NCI-H1694 treated with DMSO at 0.1 percent for 48 hours (cell line): ENCODE data around the gene CCR9.
A peak's percentile ranks its signal among the peaks of the same experiment; 100 is the strongest.

Experiments
- DNase-seq: peaks from one replicate; lab custom pipeline; 2025; lab: John Stamatoyannopoulos, UW

Gene CCR9

GRCh38 chr3:45937206-45938042 lies 51.1 kb downstream of the CCR9 start:
- no peak for DNase-seq

DNA sequence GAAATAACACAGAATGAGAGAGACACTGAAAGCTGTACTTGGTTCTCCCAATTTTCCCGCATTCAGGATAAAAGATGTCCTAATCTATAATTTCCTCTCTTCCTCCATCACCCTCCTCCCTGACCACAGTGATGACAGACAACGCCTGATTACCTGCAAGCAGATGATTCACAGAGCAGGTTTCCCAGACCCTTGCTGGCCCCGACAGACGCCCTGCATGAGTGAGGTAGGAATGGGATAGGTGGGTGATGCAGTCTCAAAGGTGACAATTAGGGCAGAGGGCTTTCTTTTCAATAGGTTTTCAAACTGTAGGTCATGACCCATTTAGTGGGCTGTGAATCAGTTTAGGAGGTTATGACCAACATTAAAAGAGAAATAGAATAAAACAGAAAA lies 51.7 kb downstream of the CCR9 start:
- DNase-seq = no peak

DNA sequence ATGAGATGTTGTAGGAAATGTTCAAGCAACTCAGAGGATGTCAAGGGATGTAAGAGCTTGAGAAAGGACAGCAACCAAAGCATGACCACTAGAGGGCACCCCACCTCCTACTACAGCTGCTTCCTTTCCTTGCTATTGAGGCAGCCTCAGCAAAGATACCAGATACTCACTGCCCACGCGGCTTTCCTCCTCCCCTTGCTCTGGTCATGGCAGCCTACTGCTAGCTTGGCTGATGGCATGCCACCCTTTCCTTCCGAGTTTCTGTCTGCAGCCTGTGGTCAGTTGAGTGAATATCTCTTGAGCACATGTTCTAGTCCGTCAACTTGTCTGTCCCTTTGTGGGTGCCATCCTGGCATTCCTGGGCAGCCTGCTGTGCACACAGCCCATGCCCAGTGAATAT lies 52.5 kb downstream of the CCR9 start:
- peak; percentile 17 for DNase-seq

DNA sequence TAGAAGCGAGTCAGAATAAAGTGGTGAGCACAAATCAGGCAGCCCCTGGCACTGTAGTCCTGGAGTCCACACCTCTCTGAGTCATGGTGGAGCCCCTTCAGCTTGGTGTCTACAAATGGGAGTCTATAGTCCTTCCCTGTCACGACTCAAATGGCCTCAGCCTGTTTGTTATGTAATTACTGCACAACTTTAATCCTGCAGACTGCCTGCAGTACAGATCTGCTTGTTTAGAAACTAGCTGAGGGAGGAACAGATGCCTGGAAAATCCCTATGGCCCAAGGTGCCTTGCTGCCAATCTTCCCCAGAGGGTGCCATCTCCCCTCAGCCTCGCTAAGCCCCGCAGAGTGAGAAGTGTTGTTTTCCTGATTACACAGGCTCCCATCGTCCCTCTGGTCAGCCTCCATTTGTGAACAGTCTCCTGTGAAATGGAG lies 53.0 kb downstream of the CCR9 start:
- no peak for DNase-seq

GRCh38 chr3:45940004-45940780 lies 53.8 kb downstream of the CCR9 start:
- no peak for DNase-seq

GRCh38 chr3:45940781-45941365 lies 54.5 kb downstream of the CCR9 start:
- DNase-seq = no peak

DNA sequence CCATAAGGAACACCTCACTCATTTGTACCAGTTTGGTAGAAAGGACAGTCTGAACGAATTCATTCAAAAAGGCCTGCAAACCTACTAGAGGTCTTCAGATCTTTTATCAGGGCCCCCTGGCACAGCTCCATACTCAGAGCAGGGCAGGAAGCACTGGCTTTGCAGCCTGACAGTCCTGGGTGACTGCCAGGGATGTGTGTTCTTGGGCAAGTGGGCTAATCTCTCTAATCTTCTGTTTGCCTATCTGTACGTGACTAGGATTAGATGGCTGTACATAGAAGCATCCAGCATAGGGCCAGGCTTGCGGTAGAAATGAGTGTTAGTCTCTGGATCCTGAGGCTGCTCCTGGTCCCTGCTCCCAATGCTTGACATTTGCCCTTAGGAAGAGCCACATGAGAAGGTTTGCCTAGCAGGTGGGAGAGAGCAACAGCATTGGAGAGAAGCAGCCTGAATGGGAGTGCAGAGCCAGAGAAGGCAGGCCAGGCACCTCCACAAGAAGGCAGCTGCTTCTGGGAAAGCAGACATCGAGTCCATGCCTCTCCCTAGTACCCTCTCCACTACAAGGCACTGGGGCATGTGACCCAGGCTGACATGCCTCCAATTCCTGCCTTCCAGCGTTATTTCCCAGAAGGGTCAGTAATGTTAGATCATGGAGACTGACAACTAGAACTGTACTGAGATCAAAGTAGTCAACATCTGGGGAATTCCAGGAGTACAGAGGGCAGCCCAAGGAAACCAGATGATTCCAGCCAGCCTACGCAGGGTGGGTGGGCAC lies 55.9 kb downstream of the CCR9 start:
- DNase-seq = no peak

DNA sequence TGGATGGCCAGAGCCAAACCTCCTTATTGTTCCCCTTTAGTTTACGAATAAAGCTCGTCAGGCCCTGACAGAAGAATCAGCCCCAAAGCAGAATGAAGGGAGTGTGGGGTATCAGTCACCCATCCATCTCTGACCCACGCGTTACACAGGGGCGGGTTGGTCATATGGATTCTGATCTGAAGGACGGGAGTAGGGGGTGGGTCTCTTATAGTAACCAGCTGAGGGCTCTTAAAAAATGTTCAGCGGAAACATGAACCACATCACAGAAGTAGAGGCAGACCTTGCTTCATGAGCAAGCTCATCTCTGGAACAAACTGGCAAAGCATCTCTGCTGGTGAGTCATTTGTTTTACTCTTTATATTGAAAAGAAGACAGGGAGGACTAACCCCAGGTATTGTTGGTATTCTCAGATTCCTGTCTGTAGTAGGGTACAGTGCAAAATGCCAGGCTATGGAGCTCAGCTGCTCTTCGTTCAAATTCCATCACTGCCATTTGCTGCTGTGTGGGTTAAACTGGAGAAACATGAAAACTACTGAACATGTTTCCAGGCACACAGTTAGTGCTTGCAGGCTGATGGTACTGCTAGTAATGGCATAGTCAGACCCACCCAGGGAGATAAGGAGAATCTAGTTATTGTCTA lies 57.0 kb downstream of the CCR9 start, which contains the start of gene CXCR6:
TSS of gene CXCR6 (plus strand) at position 258 of the 640 bp plus-strand sequence. CDS start 3,018 bp downstream, outside the sequence.
- DNase-seq = no peak

DNA sequence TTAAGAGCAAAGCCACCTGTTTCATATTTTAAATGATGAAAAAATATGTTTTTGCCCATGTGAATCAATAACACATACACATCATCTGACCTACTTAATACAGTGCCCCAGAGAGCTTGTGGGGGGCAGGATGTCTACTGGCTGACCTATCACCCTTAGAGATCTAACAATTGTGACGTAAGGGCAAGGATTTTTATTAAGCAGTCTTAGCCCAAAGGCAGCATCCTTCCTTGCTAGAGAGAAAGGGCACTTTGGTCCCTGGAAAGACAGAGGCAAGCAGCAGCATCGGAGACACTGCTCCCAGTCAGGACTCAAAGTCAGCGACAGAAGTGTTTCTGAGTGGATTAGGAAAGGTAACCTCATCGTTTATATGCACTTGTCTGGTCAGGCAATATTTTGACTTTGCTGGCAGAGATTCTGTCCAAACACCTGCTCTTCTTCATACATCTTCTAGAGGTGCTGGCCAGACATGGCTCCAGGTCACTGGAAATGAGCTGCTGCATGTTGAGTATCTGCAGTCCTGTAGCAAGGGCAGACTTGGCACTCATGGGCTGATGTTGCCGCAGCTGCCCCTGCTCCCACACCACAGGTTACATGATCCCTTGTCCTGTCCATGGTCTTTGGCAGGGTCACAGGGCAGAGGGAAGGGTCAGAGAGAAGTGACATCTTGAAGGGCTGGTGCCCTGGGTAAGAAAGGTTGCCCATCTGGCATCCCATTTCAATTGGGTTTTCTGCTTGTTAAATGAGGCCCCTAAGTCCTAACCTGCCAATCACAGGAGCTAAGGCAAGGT lies 58.7 kb downstream of the CCR9 start:
- DNase-seq = no peak

GRCh38 chr3:45946307-45946706 lies 60.0 kb downstream of the CCR9 start:
- DNase-seq = no peak

GRCh38 chr3:45946875-45947274 lies 60.5 kb downstream of the CCR9 start:
- DNase-seq = no peak

DNA sequence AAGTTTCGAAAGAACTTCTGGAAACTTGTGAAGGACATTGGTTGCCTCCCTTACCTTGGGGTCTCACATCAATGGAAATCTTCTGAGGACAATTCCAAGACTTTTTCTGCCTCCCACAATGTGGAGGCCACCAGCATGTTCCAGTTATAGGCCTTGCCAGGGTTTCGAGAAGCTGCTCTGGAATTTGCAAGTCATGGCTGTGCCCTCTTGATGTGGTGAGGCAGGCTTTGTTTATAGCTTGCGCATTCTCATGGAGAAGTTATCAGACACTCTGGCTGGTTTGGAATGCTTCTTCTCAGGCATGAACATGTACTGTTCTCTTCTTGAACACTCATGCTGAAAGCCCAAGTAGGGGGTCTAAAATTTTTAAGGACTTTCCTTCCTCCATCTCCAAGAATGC lies 61.0 kb downstream of the CCR9 start:
- no peak for DNase-seq

GRCh38 chr3:45948311-45948781 lies 62.0 kb downstream of the CCR9 start:
- no peak for DNase-seq

DNA sequence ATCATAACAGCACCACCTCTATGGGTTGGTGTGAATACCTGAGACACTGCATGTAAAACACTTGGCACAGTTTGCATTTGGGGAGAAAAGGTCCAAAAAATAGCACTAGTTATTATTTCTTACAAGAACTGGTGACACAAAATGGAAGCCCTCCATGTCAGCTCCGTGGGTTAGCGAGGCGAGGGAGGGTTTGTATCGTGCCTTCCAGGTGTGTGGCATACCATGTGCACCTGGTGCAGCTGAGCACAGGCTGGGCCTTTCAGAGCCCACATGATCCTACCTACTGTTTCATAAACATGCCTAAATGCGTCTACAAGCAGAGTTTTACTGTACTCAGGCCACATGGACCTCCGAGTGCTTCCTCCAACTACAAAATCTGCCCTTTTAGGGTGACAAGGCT lies 62.5 kb downstream of the CCR9 start:
- no peak for DNase-seq

DNA sequence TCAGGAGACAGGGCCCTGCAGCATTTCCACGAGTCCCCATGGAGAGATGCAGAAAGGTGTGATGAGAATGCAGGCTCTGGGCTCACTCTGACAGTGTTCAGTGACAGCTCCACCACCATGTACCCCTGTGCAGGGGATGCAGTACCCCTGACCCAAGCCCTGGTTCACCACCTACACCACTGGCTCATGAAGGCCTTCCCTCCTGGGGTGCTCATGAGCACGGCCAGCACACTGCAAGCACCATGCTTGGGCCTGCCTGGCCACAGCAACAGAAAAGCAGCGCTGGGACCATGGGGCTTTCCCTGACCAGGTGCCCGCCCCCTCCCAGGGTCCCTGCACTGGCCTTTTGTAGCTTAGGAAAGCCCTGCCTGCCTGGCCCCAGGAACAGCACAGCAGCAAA lies 63.1 kb downstream of the CCR9 start:
- DNase-seq = no peak

DNA sequence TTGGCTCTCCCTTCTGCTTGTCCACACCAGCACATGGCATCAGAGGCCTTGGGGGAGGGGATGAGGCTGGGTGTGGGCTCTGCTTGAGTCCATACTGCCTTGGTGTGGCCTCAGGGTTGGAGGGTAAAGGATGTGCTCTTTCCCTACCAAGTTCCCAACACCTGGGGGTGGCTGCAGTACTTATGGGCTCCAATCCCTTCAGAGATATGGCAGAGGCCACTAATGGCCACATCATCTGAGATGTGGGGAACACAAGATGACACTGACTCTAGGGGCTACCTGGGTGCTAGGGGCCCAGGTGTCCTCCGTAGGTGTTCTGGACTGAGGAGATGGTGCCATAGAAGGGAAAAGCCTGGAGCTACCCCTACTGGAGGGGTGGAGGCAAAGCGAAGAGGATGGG lies 63.8 kb downstream of the CCR9 start:
- DNase-seq = no peak

DNA sequence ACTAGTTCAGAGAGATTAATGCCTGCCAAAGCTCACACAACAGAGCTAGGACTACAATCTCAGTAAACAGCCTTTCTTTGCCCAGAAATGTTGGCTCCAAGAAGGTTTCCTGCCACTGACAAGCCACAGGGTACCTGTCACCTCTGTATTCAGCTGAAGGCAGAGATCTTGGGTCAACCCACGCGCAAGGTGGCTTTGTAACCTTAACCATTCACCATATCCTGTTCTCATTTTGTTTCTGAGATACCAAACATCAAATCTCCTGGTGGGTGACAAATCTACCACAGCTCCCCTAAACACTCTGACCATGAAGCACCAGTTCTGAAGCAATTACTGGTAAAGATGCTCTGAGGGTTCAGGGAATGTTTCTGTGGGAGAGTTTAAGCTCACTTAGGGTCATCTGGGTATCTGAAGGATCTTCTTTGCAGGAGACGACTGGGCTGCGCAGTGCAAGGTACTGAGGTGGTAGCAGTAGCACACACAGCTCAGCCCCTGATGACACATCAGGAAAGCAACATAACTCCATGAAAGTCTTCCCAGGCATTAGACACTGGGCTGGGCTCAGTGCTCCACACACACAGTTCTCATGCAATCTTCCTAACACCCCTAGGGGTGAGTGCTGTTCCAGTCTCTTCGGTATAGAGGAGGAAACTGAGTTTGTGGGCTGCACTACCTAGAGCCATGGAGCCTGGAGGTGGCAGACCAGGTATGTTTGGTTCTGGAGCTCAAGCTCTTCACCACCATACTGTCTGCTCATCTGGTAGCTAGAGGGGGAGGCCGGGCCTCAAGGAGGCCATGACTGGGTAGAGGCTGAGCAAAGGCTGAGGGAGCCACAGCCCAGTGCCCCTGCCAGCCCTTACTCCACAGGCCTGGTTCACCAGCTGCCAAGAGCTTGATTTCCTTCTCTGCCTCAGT lies 64.6 kb downstream of the CCR9 start:
- no peak for DNase-seq

GRCh38 chr3:45951946-45952345 lies 65.6 kb downstream of the CCR9 start:
- no peak for DNase-seq

DNA sequence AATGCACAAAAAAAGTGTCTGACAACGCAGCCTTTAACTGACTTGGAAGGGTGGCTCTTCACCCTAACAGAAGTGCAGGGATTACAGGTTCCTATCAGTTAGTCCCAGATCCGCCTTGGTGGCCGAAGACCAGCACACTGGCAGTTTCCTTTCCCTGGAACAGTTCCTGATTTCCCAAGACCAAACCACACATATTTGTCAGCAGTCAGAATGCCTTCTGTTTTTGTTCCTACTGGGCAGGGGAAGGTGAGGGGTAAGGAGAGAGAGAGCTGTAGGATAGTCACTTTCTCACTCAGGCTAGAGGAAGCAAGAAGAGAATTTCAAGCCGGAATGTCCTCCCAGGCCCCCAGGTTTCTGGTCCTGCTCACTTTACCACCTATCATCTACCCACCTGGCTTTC lies 66.1 kb downstream of the CCR9 start:
- no peak for DNase-seq
